Stimulated activated CD4-positive, alpha-beta T cell treated with anti-CD3 and anti-CD28 coated beads, Interleukin-1b, Interleukin-23, amount 100 ng/mL, for 24 hours (primary cell): ENCODE results near the gene GPR78.

ENCODE experiments used
- DNase-seq, 4 experiments: peaks; one replicate each; pipeline ENCODE4 v3.0.0-alpha.2; 2020; ENCODE audit warnings: low read depth in 4 of 4, low spot score in 1 of 4

The GPR78 gene

GRCh38 chr4:8598391-8599090 lies 18.3 kb downstream of the GPR78 start:
- no peak for DNase-seq

GRCh38 chr4:8599091-8599460 lies 18.9 kb downstream of the GPR78 start:
- DNase-seq = no peak

- DNase-seq = no peak
Observed at GRCh38 chr4:8599657-8600056, 19.5 kb downstream of the GPR78 start.

- DNase-seq = no peak
Observed at GRCh38 chr4:8600266-8600665, 20.1 kb downstream of the GPR78 start.

- DNase-seq = no peak
Observed at GRCh38 chr4:8600686-8601085, 20.5 kb downstream of the GPR78 start.

GRCh38 chr4:8601086-8601485 lies 20.9 kb downstream of the GPR78 start:
- no peak for DNase-seq

GRCh38 chr4:8601556-8601955 lies 21.4 kb downstream of the GPR78 start:
- DNase-seq = no peak

GRCh38 chr4:8602686-8603430 lies 22.7 kb downstream of the GPR78 start:
- no peak for DNase-seq

- no peak for DNase-seq
Observed at GRCh38 chr4:8603931-8604330, 23.7 kb downstream of the GPR78 start.

GRCh38 chr4:8605289-8605688 lies 25.1 kb downstream of the GPR78 start:
- DNase-seq = no peak

- DNase-seq = no peak
Observed at GRCh38 chr4:8606476-8606875, 26.3 kb downstream of the GPR78 start.

GRCh38 chr4:8606966-8607365 lies 26.8 kb downstream of the GPR78 start:
- DNase-seq = no peak

- peak in 3 of 4 experiments; percentile 21 to 30 (median 23) for DNase-seq
Observed at GRCh38 chr4:8607603-8608481, 27.6 kb downstream of the GPR78 start.

GRCh38 chr4:8608714-8609391 lies 28.7 kb downstream of the GPR78 start:
- no peak for DNase-seq

- no peak for DNase-seq
Observed at GRCh38 chr4:8609406-8609805, 29.2 kb downstream of the GPR78 start.

GRCh38 chr4:8609824-8610350 lies 29.7 kb downstream of the GPR78 start:
- no peak for DNase-seq

GRCh38 chr4:8610858-8611616 lies 30.8 kb downstream of the GPR78 start:
- no peak for DNase-seq

GRCh38 chr4:8612646-8613045 lies 32.5 kb downstream of the GPR78 start:
- no peak for DNase-seq

GRCh38 chr4:8613421-8614364 lies 33.5 kb downstream of the GPR78 start:
- no peak for DNase-seq
